ENCODE results near the gene LGALS3.

GRCh38 chr14:55097881-55098560 is 31.0 kb upstream of the LGALS3 start:
- TF ChIP-seq CTCF (conservative IDR thresholded peaks at IDR 0.05) (no peak), ZFX (IDR thresholded peaks at IDR 0.05) (no peak)
